ENCODE data around the gene C10orf90. TPM values are rescaled to one million over a fixed set of nuclear protein-coding genes. Genes with fewer than 3 reads are reported as not detected.

C10orf90 gene
- total RNA-seq, 1 donor from 2014 or later: not detected

- Mint-ChIP-seq H3K36me3 (ENCODE audit: low read depth, unreplicated experiment) (no peaks in the 10 kb centered on the region), H3K27ac (ENCODE audit: unreplicated experiment) (no peak overlapping the region), H3K4me3 (ENCODE audit: unreplicated experiment) (no peak overlapping the region), H3K27me3 (ENCODE audit: unreplicated experiment) (no peaks in the 10 kb centered on the region), H3K9me3 (ENCODE audit: unreplicated experiment) (no peaks in the 10 kb centered on the region), H3K4me1 (ENCODE audit: unreplicated experiment) (no peaks in the 10 kb centered on the region)
- DNase-seq (ENCODE audit: low spot score): no peak
- TF ChIP-seq, protein P1, sequence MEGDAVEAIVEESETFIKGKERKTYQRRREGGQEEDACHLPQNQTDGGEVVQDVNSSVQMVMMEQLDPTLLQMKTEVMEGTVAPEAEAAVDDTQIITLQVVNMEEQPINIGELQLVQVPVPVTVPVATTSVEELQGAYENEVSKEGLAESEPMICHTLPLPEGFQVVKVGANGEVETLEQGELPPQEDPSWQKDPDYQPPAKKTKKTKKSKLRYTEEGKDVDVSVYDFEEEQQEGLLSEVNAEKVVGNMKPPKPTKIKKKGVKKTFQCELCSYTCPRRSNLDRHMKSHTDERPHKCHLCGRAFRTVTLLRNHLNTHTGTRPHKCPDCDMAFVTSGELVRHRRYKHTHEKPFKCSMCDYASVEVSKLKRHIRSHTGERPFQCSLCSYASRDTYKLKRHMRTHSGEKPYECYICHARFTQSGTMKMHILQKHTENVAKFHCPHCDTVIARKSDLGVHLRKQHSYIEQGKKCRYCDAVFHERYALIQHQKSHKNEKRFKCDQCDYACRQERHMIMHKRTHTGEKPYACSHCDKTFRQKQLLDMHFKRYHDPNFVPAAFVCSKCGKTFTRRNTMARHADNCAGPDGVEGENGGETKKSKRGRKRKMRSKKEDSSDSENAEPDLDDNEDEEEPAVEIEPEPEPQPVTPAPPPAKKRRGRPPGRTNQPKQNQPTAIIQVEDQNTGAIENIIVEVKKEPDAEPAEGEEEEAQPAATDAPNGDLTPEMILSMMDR (IDR thresholded peaks at IDR 0.05; ENCODE audit: unreplicated experiment): no peak
Measured at GRCh38 chr10:126448091-126448490, 222.4 kb downstream of the C10orf90 start.

DNA sequence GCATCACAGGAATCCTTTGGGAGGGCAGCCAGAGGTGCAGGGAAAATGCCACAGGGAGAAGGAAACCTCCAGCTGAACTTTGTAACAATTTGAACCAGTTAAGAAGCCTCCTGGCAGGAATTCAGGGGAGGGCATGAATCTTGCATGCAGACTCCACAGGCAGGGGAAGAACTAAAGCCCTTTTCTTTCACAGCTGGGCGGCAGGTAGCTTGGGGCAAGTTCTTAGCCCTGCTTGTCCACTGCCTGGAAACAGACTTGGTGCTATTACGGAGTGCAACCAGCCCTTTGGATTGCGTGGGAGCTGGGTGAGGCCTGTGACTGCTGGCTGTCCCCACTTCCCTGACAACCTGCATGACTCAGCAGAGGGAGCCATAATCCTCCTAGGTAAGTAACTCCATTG, 230.6 kb downstream of the C10orf90 start:
- Mint-ChIP-seq H3K4me3 (ENCODE audit: unreplicated experiment) (no peak overlapping the region), H3K27me3 (ENCODE audit: unreplicated experiment) (peaks cover 1% of the 10 kb centered on the region), H3K9me3 (ENCODE audit: unreplicated experiment) (no peaks in the 10 kb centered on the region), H3K4me1 (ENCODE audit: unreplicated experiment) (no peaks in the 10 kb centered on the region), H3K36me3 (ENCODE audit: low read depth, unreplicated experiment) (no peaks in the 10 kb centered on the region), H3K27ac (ENCODE audit: unreplicated experiment) (no peak overlapping the region)
- TF ChIP-seq, protein P1 (IDR thresholded peaks at IDR 0.05; ENCODE audit: unreplicated experiment): no peak
- no peak for DNase-seq (ENCODE audit: low spot score)

GRCh38 chr10:126438407-126438783, 232.1 kb downstream of the C10orf90 start:
- DNase-seq (ENCODE audit: low spot score): no peak
- H3K4me3 Mint-ChIP-seq (ENCODE audit: unreplicated experiment): no peak overlapping the region
- H3K36me3 Mint-ChIP-seq (ENCODE audit: low read depth, unreplicated experiment): no peaks in the 10 kb centered on the region
- H3K4me1 Mint-ChIP-seq (ENCODE audit: unreplicated experiment): no peaks in the 10 kb centered on the region
- H3K27me3 Mint-ChIP-seq (ENCODE audit: unreplicated experiment): peaks cover 1% of the 10 kb centered on the region
- no peaks in the 10 kb centered on the region for H3K9me3 Mint-ChIP-seq (ENCODE audit: unreplicated experiment)
- H3K27ac Mint-ChIP-seq (ENCODE audit: unreplicated experiment): no peak overlapping the region
- TF ChIP-seq, protein P1 (IDR thresholded peaks at IDR 0.05; ENCODE audit: unreplicated experiment): no peak

DNA sequence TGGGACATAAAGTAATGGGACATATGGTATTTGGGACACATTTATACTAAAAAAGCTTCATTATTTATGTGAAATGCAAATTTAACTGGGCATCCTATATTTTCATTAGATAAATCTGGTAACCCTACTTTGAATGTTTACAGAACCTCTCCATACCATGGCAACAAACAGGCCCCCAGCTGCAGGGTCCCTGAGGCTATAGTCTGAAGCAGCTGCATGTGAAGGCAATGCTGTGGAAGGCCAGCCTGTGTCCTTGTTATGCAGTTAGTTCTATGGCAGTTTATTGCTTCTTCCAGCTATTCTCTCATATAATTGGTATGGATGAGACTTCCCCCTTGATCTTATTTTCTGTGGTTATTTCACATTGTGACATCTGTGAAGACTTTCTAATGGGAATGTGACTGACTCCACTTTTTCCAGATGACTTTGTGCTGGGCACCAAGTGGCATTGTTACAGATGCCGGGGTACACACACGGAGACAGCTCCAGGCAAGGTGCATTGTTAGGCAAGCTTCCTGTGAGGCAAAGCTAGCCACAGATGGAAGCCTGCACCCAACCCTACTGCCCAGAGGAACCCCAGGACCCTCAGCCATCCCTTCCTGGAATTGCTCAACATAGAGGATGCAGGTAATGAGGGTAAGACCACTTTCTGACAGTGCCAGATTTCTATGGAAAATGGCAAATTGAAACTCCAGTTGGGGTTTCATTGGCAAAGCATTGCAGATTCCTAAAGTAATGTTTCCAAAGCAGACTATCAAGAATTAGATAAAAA, 232.7 kb downstream of the C10orf90 start:
- TF ChIP-seq, protein P1 (IDR thresholded peaks at IDR 0.05; ENCODE audit: unreplicated experiment): no peak
- H3K4me1 Mint-ChIP-seq (ENCODE audit: unreplicated experiment): no peaks in the 10 kb centered on the region
- peaks cover 1% of the 10 kb centered on the region for H3K27me3 Mint-ChIP-seq (ENCODE audit: unreplicated experiment)
- no peak overlapping the region for H3K27ac Mint-ChIP-seq (ENCODE audit: unreplicated experiment)
- H3K4me3 Mint-ChIP-seq (ENCODE audit: unreplicated experiment): no peak overlapping the region
- no peaks in the 10 kb centered on the region for H3K9me3 Mint-ChIP-seq (ENCODE audit: unreplicated experiment)
- H3K36me3 Mint-ChIP-seq (ENCODE audit: low read depth, unreplicated experiment): no peaks in the 10 kb centered on the region
- DNase-seq (ENCODE audit: low spot score): no peak

- no peaks in the 10 kb centered on the region for H3K4me1 Mint-ChIP-seq (ENCODE audit: unreplicated experiment)
- H3K27me3 Mint-ChIP-seq (ENCODE audit: unreplicated experiment): no peaks in the 10 kb centered on the region
Measured at GRCh38 chr10:126434235-126434634, 236.3 kb downstream of the C10orf90 start.

More at GRCh38 chr10:126434235-126434634, 236.3 kb downstream of the C10orf90 start:
- no peak for DNase-seq (ENCODE audit: low spot score)
- Mint-ChIP-seq H3K36me3 (ENCODE audit: low read depth, unreplicated experiment) (no peaks in the 10 kb centered on the region), H3K4me3 (ENCODE audit: unreplicated experiment) (no peak overlapping the region), H3K27ac (ENCODE audit: unreplicated experiment) (no peak overlapping the region), H3K9me3 (ENCODE audit: unreplicated experiment) (no peaks in the 10 kb centered on the region)
- TF ChIP-seq, protein P1 (IDR thresholded peaks at IDR 0.05; ENCODE audit: unreplicated experiment): no peak

All from endothelial cell (in vitro differentiated cells).